ENCODE data around the gene SLC25A28. TPM values are rescaled to one million over a fixed set of nuclear protein-coding genes. Genes with fewer than 3 reads are reported as not detected.

Gene SLC25A28
- polyA plus RNA-seq, 1 donor from 2014 or later: 79.9 TPM

DNA sequence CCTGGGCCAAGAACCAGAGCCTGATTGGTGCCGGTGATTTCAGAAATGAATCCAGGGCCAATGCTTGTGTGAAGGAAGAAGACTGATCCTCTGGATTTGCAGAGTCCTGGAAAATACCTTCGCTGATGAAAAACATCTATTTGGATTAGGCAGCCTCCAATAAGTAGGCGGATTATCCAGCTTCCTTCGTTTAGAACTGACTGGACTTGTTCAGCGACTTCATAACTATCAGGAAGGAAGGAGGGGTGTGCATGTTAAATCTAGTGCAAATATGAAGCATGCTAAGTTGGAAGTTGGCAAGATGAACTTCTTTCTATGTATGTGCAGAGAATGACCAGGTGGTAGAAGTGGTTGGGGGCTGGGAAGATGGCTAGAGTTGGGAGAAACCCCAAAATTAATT, 46.4 kb downstream of the SLC25A28 start:
- Histone ChIP-seq H3K4me2 (ENCODE audit: low read length) (no peak overlapping the region), H3K27me3 (ENCODE audit: insufficient read depth, low read depth, low read length) (no peaks in the 10 kb centered on the region), H4K20me1 (ENCODE audit: insufficient read depth) (no peaks in the 10 kb centered on the region), H3K4me3 (ENCODE audit: low read length) (no peak overlapping the region), H3K9me3 (ENCODE audit: low read length) (no peaks in the 10 kb centered on the region), H2AFZ (ENCODE audit: low read depth, low read length) (no peak overlapping the region), H3K27ac (ENCODE audit: low read length) (no peak overlapping the region), H3K79me2 (replicated peaks; ENCODE audit: insufficient read depth, low read length) (no peaks in the 10 kb centered on the region), H3K36me3 (ENCODE audit: insufficient read depth, low read length) (no peaks in the 10 kb centered on the region), H3K9me2 (ENCODE audit: insufficient read depth, low read length) (no peaks in the 10 kb centered on the region), H3K9ac (ENCODE audit: low read length) (no peak overlapping the region), H3F3A (ENCODE audit: insufficient read depth, low read length, poor library complexity, severe bottlenecking) (no peaks in the 10 kb centered on the region)
- TF ChIP-seq SMC3 (conservative IDR thresholded peaks at IDR 0.05; ENCODE audit: poor library complexity) (no peak), RAD21 (conservative IDR thresholded peaks at IDR 0.05) (no peak), EP300 (conservative IDR thresholded peaks at IDR 0.05; ENCODE audit: poor library complexity, severe bottlenecking) (no peak), POLR2AphosphoS5 (IDR thresholded peaks at IDR 0.05) (no peak), TAF1 (IDR thresholded peaks at IDR 0.05; ENCODE audit: low read depth) (no peak)
- TF ChIP-seq, protein P1, sequence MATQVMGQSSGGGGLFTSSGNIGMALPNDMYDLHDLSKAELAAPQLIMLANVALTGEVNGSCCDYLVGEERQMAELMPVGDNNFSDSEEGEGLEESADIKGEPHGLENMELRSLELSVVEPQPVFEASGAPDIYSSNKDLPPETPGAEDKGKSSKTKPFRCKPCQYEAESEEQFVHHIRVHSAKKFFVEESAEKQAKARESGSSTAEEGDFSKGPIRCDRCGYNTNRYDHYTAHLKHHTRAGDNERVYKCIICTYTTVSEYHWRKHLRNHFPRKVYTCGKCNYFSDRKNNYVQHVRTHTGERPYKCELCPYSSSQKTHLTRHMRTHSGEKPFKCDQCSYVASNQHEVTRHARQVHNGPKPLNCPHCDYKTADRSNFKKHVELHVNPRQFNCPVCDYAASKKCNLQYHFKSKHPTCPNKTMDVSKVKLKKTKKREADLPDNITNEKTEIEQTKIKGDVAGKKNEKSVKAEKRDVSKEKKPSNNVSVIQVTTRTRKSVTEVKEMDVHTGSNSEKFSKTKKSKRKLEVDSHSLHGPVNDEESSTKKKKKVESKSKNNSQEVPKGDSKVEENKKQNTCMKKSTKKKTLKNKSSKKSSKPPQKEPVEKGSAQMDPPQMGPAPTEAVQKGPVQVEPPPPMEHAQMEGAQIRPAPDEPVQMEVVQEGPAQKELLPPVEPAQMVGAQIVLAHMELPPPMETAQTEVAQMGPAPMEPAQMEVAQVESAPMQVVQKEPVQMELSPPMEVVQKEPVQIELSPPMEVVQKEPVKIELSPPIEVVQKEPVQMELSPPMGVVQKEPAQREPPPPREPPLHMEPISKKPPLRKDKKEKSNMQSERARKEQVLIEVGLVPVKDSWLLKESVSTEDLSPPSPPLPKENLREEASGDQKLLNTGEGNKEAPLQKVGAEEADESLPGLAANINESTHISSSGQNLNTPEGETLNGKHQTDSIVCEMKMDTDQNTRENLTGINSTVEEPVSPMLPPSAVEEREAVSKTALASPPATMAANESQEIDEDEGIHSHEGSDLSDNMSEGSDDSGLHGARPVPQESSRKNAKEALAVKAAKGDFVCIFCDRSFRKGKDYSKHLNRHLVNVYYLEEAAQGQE (IDR thresholded peaks at IDR 0.05; ENCODE audit: borderline replicate concordance): no peak
- TF ChIP-seq, protein P2, sequence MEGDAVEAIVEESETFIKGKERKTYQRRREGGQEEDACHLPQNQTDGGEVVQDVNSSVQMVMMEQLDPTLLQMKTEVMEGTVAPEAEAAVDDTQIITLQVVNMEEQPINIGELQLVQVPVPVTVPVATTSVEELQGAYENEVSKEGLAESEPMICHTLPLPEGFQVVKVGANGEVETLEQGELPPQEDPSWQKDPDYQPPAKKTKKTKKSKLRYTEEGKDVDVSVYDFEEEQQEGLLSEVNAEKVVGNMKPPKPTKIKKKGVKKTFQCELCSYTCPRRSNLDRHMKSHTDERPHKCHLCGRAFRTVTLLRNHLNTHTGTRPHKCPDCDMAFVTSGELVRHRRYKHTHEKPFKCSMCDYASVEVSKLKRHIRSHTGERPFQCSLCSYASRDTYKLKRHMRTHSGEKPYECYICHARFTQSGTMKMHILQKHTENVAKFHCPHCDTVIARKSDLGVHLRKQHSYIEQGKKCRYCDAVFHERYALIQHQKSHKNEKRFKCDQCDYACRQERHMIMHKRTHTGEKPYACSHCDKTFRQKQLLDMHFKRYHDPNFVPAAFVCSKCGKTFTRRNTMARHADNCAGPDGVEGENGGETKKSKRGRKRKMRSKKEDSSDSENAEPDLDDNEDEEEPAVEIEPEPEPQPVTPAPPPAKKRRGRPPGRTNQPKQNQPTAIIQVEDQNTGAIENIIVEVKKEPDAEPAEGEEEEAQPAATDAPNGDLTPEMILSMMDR (IDR thresholded peaks at IDR 0.05; ENCODE audit: poor library complexity, severe bottlenecking): no peak

DNA sequence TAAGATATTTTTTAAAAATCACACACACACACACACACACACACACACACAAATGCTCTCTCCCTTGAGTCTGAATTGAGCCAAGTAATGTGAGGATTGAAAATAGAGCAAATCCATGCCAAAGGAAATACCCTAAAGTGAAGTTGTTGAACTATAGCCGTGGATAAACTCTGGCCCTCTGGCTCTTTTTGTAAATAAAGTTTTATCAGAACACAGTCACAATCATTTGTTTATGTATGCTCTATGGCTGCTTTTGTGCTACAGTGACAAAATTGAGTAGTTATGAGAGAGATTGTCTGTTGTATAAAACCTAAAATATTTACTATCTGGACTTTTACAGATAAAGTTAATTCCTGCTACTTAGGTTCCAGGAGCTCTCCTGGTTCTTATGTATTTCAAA, 48.4 kb downstream of the SLC25A28 start:
- no peaks in the 10 kb centered on the region for H3K9me2 ChIP-seq (ENCODE audit: insufficient read depth, low read length)
- no peak overlapping the region for H2AFZ ChIP-seq (ENCODE audit: low read depth, low read length)
- no peaks in the 10 kb centered on the region for H3K79me2 ChIP-seq (replicated peaks; ENCODE audit: insufficient read depth, low read length)
- no peaks in the 10 kb centered on the region for H3K9me3 ChIP-seq (ENCODE audit: low read length)
- no peak overlapping the region for H3K4me3 ChIP-seq (ENCODE audit: low read length)
- H3F3A ChIP-seq (ENCODE audit: insufficient read depth, low read length, poor library complexity, severe bottlenecking): no peaks in the 10 kb centered on the region
- H3K27ac ChIP-seq (ENCODE audit: low read length): no peak overlapping the region
- no peaks in the 10 kb centered on the region for H3K36me3 ChIP-seq (ENCODE audit: insufficient read depth, low read length)
- H3K27me3 ChIP-seq (ENCODE audit: insufficient read depth, low read depth, low read length): no peaks in the 10 kb centered on the region
- H3K9ac ChIP-seq (ENCODE audit: low read length): no peak overlapping the region
- TF ChIP-seq MXI1 (conservative IDR thresholded peaks at IDR 0.05; ENCODE audit: poor library complexity, severe bottlenecking): no peak
- no peak for TF ChIP-seq POLR2AphosphoS5 (IDR thresholded peaks at IDR 0.05)
- no peak for TF ChIP-seq TAF1 (IDR thresholded peaks at IDR 0.05; ENCODE audit: low read depth)
- TF ChIP-seq EZH2 (IDR thresholded peaks at IDR 0.05; ENCODE audit: borderline replicate concordance, insufficient read depth, low read length, poor library complexity, severe bottlenecking): no peak
- TF ChIP-seq EP300 (conservative IDR thresholded peaks at IDR 0.05; ENCODE audit: poor library complexity, severe bottlenecking): no peak
- TF ChIP-seq, protein P1 (IDR thresholded peaks at IDR 0.05; ENCODE audit: borderline replicate concordance): no peak
- TF ChIP-seq, protein P2 (IDR thresholded peaks at IDR 0.05; ENCODE audit: poor library complexity, severe bottlenecking): no peak
- TF ChIP-seq SMC3 (conservative IDR thresholded peaks at IDR 0.05; ENCODE audit: poor library complexity): no peak
- no peak for TF ChIP-seq RAD21 (conservative IDR thresholded peaks at IDR 0.05)
- H4K20me1 ChIP-seq (ENCODE audit: insufficient read depth): no peaks in the 10 kb centered on the region
- no peak overlapping the region for H3K4me2 ChIP-seq (ENCODE audit: low read length)

Data from neural cell (in vitro differentiated cells).